Endometrial microvascular endothelial cells (primary cell): ENCODE measurements around the gene ZNF692. TPM values are rescaled to one million over a fixed set of nuclear protein-coding genes. Genes with fewer than 3 reads are reported as not detected.

Experiments
- total RNA-seq: library from RNA; depleted of rRNA; stranded (reverse); fragments of >200 nt; gene quantifications from one replicate; pipeline ENCODE4 v1.2.3, GENCODE V29; 2015; ENCODE audit errors: inconsistent ontology term

Gene ZNF692
- total RNA-seq, 1 donor from 2014 or later, result 43.8 TPM

Other genes starting within 250 kb of the ZNF692 start
- not detected for gene OR2T11, start 224.0 kb downstream of the ZNF692 start, total RNA-seq
- gene OR2T35, start 213.8 kb downstream of the ZNF692 start, total RNA-seq, result not detected
- gene OR2T27, start 203.6 kb downstream of the ZNF692 start, total RNA-seq, result not detected
- gene OR14I1, start 156.3 kb downstream of the ZNF692 start, total RNA-seq, result not detected
- gene LYPD8, start 103.3 kb downstream of the ZNF692 start, total RNA-seq, result not detected
- 23.0 TPM for gene SH3BP5L, start 33.2 kb downstream of the ZNF692 start, total RNA-seq
- gene ZNF672, start 20.9 kb downstream of the ZNF692 start, total RNA-seq, result 29.5 TPM
- gene PGBD2, start 47.1 kb upstream of the ZNF692 start, total RNA-seq, result 2.9 TPM